ENCODE data around the gene C8A.

The C8A gene

GRCh38 chr1:56967355-56967754, 112.8 kb downstream of the C8A start:
- DNase-seq (ENCODE audit: low spot score), result no peak

All from AG08395 (cell line).